ENCODE measurements around the gene PPP1R2C.

GRCh38 chrX:42751573-42751972 lies 26.4 kb downstream of the PPP1R2C start:
- TF ChIP-seq CSDC2 (CRISPR knock-in tag; IDR thresholded peaks at IDR 0.05) (no peak), ARNTL (CRISPR knock-in tag; IDR thresholded peaks at IDR 0.05; ENCODE audit: borderline replicate concordance, low read depth) (no peak), ZFP3 (CRISPR knock-in tag; IDR thresholded peaks at IDR 0.05) (no peak), BACH2 (CRISPR knock-in tag; IDR thresholded peaks at IDR 0.05; ENCODE audit: borderline replicate concordance) (no peak), ZNF70 (CRISPR knock-in tag; IDR thresholded peaks at IDR 0.05) (no peak), ESRRG (CRISPR knock-in tag; IDR thresholded peaks at IDR 0.05) (no peak), RARB (CRISPR knock-in tag; IDR thresholded peaks at IDR 0.05) (no peak), PPARA (CRISPR knock-in tag; IDR thresholded peaks at IDR 0.05; ENCODE audit: borderline replicate concordance) (no peak), CREB5 (CRISPR knock-in tag; IDR thresholded peaks at IDR 0.05; ENCODE audit: low read depth) (no peak)
